Thymus (tissue), 11 donors: Measurements from ENCODE around the gene EDA2R. TPM values are rescaled to one million over a fixed set of nuclear protein-coding genes. Genes with fewer than 3 reads are reported as not detected.

Experiments
- DNase-seq, 9 donors: peaks; one replicate each; pipeline ENCODE4 v3.0.0-alpha.2; 2013; ENCODE audit warnings: low spot score in 9 of 9, low read depth in 6 of 9, missing footprints in 1 of 9
- H3K27ac ChIP-seq, 2 donors: one replicate each; pipeline ENCODE4 v1.5.1; 2013; ENCODE audit warnings: control low read depth in 1 of 2, low read depth in 1 of 2, low read length in 1 of 2, mild to moderate bottlenecking in 1 of 2, moderate library complexity in 1 of 2
- H3K27me3 ChIP-seq, 2 donors: one replicate each; pipeline ENCODE4 v1.5.1; 2013; ENCODE audit warnings: low read length in 1 of 2; ENCODE audit not compliant: control insufficient read depth in 2 of 2, insufficient read depth in 1 of 2
- H3K36me3 ChIP-seq, 2 donors: one replicate each; pipeline ENCODE4 v1.5.1; 2013; ENCODE audit warnings: low read length in 1 of 2, mild to moderate bottlenecking in 1 of 2, moderate library complexity in 1 of 2; ENCODE audit not compliant: control insufficient read depth in 2 of 2, insufficient read depth in 2 of 2
- H3K4me1 ChIP-seq, 2 donors: one replicate each; pipeline ENCODE4 v1.5.1; 2013; ENCODE audit warnings: low read length in 2 of 2; ENCODE audit not compliant: control insufficient read depth in 2 of 2, insufficient read depth in 2 of 2
- H3K4me3 ChIP-seq, 2 donors: one replicate each; pipeline ENCODE4 v1.5.1; 2013; ENCODE audit warnings: low read length in 2 of 2, control low read depth in 1 of 2, mild to moderate bottlenecking in 1 of 2
- H3K9me3 ChIP-seq, 2 donors: one replicate each; pipeline ENCODE4 v1.5.1; 2013; ENCODE audit warnings: low read length in 1 of 2, mild to moderate bottlenecking in 1 of 2; ENCODE audit not compliant: control insufficient read depth in 2 of 2, insufficient read depth in 1 of 2
- WGBS: extraction: QIAGEN DNeasy Blood & Tissue Kit; methylation state at CpG from one replicate; pipeline ENCODE4 v1.1.7; 2013; 5-methylcytosine and 5-hydroxymethylcytosine counted together
- polyA plus RNA-seq: library from polyadenylated mRNA; stranded (reverse); fragments of 200-250 nt; gene quantifications from one replicate; pipeline ENCODE4 v1.2.3, GENCODE V29; 2013
- total RNA-seq: library from RNA; stranded (reverse); fragments of 120-200 nt; gene quantifications from one replicate; pipeline ENCODE4 v1.2.4, GENCODE V29; 2013
- donor health status: healthy.

Gene EDA2R
- total and polyA plus RNA-seq, 2 donors, result 2.2 to 2.6 TPM

DNA sequence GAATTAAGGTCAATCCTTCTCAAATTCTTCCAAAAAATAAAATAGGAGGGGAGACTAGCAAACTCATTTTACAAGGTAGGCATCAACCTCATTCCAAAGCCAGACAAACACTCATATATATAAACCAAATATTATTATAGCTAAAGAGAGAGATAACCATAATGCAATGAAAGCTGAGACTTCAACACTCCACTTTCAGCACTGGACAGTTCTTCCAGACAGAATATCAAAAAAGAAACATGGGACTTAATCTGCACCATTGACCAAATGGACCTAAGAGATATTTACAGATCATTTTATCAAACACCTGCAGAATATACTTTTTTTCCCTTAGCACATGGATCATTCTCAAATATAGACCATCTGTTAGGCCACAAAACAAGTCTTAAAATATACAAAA, 15.5 kb upstream of the EDA2R start:
- Histone ChIP-seq H3K4me3 (no peak overlapping the region), H3K4me1 (no peaks in the 10 kb centered on the region), H3K36me3 (no peaks in the 10 kb centered on the region), H3K9me3 (no peaks in the 10 kb centered on the region), H3K27ac (no peak overlapping the region), H3K27me3 (no peaks in the 10 kb centered on the region)
- DNase-seq, result no peak

DNA sequence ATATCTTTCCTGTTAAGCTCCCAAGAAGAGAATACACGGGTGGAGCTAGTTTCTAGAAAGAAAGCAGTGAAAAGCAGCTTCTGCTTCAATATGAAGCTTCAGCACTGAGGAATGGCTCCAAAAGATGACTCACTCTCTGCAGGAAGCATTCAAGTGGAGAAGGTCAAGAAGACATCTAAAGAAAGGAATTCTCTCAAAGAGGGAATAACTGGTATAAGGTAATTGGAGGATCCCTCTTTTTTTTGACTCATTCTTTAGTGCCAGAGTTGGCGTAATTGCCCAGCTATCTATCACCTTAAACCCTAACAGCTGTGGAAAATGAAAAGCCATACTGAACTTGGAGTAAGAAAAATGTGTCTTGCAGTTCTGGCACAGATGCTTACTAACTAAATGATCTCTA, 3.5 kb downstream of the EDA2R start:
- WGBS, result 91% methylated on average over 2 of the region's 2 CpGs
- Histone ChIP-seq H3K27me3 (no peaks in the 10 kb centered on the region), H3K4me3 (no peak overlapping the region), H3K36me3 (no peaks in the 10 kb centered on the region), H3K27ac (no peak overlapping the region), H3K4me1 (no peaks in the 10 kb centered on the region), H3K9me3 (no peaks in the 10 kb centered on the region)
- no peak for DNase-seq

DNA sequence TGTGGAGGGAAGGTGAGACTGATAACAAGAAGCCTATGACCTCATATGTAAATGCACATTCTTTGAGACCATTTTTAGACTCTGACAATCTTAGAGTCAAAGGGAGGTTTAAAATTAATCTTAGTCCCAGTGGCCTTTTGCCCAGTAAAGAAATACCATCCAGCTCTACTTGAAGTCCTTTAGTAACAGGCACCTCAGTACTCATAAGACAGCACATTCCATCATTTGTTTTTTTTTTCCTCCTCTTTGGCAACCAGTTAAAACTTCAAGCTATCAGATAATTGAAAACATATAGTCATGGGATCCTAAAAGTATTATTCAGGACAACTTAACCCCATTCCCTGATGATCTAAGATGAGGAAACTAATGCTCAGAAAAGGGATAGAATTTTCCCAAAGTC, 4.6 kb downstream of the EDA2R start:
- no peak overlapping the region for H3K27ac ChIP-seq
- H3K4me1 ChIP-seq, result no peaks in the 10 kb centered on the region
- DNase-seq, result no peak

DNA sequence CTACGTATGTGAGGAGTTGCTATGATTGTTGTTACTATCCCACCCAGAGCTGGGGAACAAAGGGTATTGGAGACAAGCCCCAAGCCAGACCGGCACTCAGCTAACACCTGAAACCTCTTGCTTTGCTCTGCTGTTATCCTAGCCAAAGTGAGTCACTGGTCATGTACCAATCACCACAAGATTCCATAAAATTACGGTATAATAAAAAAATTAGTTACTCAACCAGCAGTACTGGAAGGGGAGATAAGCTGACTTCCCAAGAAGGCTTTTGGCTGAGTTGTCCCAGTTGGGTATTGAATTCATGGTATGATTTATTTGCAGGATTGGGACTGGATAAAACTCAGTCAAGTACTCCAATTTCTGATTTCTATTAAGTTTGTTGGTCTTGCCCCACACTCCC, 5.3 kb downstream of the EDA2R start:
- no peak overlapping the region for H3K27ac ChIP-seq
- no peaks in the 10 kb centered on the region for H3K27me3 ChIP-seq
- DNase-seq, result no peak
- no peaks in the 10 kb centered on the region for H3K36me3 ChIP-seq
- H3K9me3 ChIP-seq, result no peaks in the 10 kb centered on the region
- H3K4me3 ChIP-seq, result no peak overlapping the region
- no peaks in the 10 kb centered on the region for H3K4me1 ChIP-seq
- 93% methylated on average over 3 of the region's 3 CpGs for WGBS

More for the DNA sequence above, 4.6 kb downstream of the EDA2R start:
- Histone ChIP-seq H3K4me3 (no peak overlapping the region), H3K36me3 (no peaks in the 10 kb centered on the region), H3K9me3 (no peaks in the 10 kb centered on the region), H3K27me3 (no peaks in the 10 kb centered on the region)

GRCh38 chrX:66632981-66633380, 5.9 kb downstream of the EDA2R start:
- 96% methylated on average over 4 of the region's 4 CpGs for WGBS

DNA sequence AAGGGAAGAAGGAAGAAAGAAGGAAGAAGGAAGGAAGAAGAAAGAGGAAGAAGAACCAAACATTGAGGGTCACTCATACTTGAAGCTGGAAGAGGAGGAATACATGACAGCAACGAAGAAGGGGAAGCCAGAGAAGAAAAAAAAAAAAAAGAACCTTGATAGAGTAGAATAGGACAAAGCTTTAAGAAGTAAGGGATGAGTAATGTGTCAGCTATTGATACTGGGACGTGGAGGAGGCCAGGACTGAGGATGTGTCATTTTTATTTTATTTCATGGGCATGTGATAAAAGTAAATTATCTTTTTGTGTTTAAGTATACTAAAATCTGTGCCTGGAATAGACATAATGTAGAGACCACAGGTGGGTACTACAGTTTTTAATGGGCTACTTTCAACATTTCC, 6.4 kb downstream of the EDA2R start:
- WGBS, result 72% methylated on average over 2 of the region's 2 CpGs
- Histone ChIP-seq H3K4me1 (no peaks in the 10 kb centered on the region), H3K4me3 (no peak overlapping the region), H3K9me3 (no peaks in the 10 kb centered on the region), H3K27me3 (no peaks in the 10 kb centered on the region), H3K36me3 (no peaks in the 10 kb centered on the region), H3K27ac (no peak overlapping the region)
- DNase-seq, result no peak

More at GRCh38 chrX:66632981-66633380, 5.9 kb downstream of the EDA2R start:
- no peaks in the 10 kb centered on the region for H3K9me3 ChIP-seq
- H3K27ac ChIP-seq, result no peak overlapping the region
- DNase-seq, result no peak
- H3K36me3 ChIP-seq, result no peaks in the 10 kb centered on the region
- H3K27me3 ChIP-seq, result no peaks in the 10 kb centered on the region
- H3K4me3 ChIP-seq, result no peak overlapping the region
- H3K4me1 ChIP-seq, result no peaks in the 10 kb centered on the region

- no peaks in the 10 kb centered on the region for H3K4me1 ChIP-seq
- no peaks in the 10 kb centered on the region for H3K9me3 ChIP-seq
- no peak overlapping the region for H3K4me3 ChIP-seq
- H3K36me3 ChIP-seq, result no peaks in the 10 kb centered on the region
- H3K27ac ChIP-seq, result no peak overlapping the region
- WGBS, result 37% methylated on average over 3 of the region's 3 CpGs
- no peak for DNase-seq
- H3K27me3 ChIP-seq, result no peaks in the 10 kb centered on the region
Measured at GRCh38 chrX:66625525-66625924, 13.4 kb downstream of the EDA2R start.

- H3K9me3 ChIP-seq, result no peaks in the 10 kb centered on the region
- no peak overlapping the region for H3K4me3 ChIP-seq
- no peaks in the 10 kb centered on the region for H3K4me1 ChIP-seq
- 89% methylated on average over 3 of the region's 3 CpGs for WGBS
- no peak for DNase-seq
- H3K27me3 ChIP-seq, result no peaks in the 10 kb centered on the region
- no peak overlapping the region for H3K27ac ChIP-seq
- H3K36me3 ChIP-seq, result no peaks in the 10 kb centered on the region
Measured at GRCh38 chrX:66622209-66622608, 16.7 kb downstream of the EDA2R start.

DNA sequence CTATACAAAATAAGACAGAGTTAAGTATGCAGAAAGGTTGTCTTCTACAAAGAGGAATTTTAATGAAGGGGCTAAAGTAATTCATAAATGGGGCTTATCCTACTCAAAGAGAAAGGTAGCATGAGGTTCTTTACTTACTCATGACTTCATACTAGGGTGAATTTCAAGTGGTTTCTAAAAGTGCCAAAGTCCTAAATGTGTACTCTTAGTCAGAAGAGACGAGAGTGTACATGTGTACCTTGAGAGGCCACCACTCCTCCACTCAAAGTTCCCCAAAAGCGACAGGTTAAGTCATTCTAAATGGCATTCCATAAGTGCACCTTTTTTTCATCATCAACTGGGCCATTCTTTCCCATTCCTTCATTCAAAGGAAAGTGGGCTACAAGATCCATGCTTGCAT, 21.9 kb downstream of the EDA2R start:
- Histone ChIP-seq H3K4me3 (no peak overlapping the region), H3K27me3 (no peaks in the 10 kb centered on the region), H3K9me3 (no peaks in the 10 kb centered on the region), H3K27ac (no peak overlapping the region), H3K36me3 (no peaks in the 10 kb centered on the region), H3K4me1 (no peaks in the 10 kb centered on the region)
- no peak for DNase-seq
- 95% methylated on average over 2 of the region's 2 CpGs for WGBS

- 88% methylated on average over 1 of the region's 1 CpG for WGBS
- Histone ChIP-seq H3K27ac (no peak overlapping the region), H3K27me3 (no peaks in the 10 kb centered on the region), H3K9me3 (no peaks in the 10 kb centered on the region), H3K36me3 (no peaks in the 10 kb centered on the region), H3K4me3 (no peak overlapping the region), H3K4me1 (no peaks in the 10 kb centered on the region)
- DNase-seq, result no peak
Measured at GRCh38 chrX:66602381-66602938, 36.4 kb downstream of the EDA2R start.
